ENCODE results near the gene STXBP1.
"Not testable (repeated sequence)": the region's sequence is repeated elsewhere in the genome, so short reads cannot be mapped to it uniquely, and the experiment has no call there.

The STXBP1 gene

DNA sequence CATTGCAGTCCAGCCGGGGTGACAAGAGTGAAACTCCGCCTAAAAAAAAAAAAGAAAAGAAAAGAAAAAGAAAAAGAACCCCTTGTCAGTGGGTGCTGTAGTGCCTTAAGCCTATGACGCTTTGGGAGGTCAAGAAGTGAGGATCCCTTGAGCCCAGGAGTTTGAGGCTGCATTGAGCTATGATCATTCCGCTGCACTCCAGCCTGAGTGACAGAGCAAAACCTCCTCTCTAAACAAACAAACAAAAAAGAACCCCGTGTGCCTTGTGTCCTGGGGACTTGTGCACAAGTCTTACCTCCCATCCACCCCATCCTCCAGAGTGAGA, 33.5 kb upstream of the STXBP1 start:
- DNase-seq: no peak

DNA sequence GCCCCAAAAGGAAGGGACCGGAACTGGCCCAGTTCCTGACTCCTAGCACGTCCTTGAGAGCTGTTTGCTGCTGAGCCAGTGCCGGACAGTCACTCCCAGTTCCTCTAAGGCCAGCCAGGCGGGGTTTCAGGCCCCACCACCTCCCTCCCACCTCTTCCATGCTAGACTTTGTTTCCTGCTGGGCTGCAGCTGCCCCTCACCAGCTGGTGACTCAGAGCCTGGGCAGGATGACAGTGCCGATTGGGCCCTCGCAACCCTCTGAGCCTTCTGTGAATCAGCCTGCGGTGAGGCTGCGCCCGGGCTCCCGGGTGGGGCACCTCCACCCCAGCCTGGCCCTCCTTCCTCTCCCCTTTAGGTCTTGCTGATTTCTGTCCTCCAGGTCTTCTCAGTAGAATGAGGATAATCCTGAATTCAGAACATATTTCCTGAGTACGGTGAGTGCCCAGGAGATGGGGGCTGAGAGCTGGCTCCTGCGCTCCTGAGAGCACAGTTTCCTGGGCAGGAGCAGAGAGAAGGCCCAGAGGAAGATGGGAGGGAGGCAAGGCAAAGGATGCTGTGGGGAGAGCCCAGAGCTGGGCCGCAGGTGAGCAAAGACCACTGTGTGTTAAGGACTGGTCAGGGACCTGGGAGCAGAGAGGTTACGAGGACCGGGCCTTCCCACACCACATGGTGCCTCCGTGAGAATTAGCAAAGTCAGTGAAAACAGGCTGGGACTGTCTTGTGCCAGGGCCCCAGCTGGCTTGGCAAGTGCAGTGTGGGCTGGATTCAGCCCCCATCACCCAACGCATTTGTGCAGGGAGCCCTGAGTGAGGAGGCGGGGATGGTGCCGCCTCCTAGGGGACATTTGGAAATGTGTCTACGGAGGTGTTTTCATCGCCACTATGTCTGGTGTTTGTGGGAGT, 32.9 kb upstream of the STXBP1 start:
- peak; percentile 93 for DNase-seq

DNA sequence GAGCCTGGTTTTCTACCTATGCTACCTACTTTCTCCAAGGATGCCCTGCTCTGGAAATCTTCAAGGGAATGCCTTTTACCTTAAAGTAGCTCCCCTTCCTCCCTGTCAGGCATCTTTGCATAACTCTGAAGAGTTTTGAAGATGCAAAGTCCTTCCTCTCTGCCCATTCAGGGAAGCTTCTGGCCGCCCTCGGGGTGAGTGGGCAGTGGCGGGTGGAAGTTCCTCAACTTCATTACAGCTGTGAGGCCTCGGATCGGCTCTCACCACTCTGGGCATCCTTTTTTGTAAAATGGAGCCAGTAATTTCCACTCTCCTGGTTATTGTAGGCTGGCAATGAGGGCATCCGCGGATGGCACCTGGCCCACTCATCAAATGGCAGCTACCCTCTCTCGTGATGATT, 31.7 kb upstream of the STXBP1 start:
- no peak for DNase-seq

DNA sequence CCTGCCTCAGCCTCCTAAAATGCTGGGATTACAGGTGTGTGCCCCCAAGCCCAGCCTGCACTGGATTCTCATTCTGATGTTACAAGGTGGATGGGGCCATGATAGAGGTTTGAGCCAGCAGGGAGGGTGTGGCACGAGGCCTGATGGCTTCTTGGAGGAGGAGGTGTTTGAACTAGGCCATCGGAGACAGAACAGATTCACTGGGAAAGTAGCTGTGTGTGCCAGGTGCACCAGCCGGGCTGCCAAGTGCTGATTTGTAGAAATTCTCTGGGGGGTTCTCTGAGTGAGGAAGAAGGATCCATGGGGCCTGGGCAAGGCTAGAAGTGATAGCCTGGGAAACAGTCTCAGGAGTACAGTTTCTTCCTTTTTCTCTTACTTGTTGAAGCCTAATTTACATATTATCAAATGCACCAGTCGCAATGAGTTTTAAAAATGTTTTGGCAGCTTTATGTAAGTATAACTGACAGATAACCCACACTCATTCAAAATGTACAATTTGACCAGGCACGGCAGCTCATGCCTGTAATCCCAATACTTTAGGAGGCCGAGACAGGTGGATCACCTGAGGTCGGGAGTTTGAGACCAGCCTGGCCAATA, 31.1 kb upstream of the STXBP1 start:
- DNase-seq: no peak

DNA sequence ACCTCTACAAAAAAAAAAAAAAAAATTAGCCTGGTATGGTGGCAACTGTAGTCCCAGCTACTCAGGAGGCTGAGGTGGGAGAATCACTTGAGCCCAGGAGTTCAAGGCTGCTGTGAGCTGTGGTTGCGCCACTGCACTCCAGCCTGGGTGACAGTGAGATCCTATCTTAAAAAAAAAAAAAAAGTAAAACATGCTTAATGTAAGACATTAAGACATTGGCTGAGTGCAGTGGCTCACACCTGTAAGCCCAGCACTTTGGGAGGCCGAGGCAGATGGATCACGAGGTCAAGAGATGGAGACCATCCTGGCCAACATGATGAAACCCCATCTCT, 27.6 kb upstream of the STXBP1 start:
- not testable (repeated sequence) for DNase-seq

DNA sequence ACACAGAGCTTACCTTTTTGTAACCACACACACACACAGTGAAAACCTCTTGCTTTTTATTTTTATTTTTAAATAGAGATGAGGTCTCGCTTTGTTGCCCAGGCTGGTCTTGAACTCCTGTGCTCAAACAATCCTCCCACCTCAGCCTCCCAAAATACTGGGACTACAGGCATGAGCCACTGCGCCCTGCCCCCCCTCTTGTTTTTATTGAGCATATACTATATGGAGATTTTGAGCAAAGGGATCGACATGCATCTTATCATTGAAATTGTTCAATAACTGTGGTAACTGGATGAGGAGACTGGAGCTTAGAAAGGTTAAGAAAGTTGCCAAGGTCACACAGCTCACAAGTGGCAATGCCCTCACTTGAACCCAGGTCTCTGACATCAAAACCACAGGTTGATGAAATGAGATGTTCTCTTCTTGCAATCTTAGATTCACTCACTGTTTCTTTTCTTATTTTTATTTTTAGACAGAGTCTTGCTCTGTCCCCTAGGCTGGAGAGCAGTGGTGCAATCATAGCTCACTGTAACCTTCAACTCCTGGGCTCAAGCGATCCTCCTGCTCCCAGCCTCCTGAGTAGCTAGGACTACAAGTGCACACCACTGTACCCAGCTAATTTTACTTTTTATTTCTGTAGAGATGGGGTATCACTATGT, 26.8 kb upstream of the STXBP1 start:
- DNase-seq: no peak

DNA sequence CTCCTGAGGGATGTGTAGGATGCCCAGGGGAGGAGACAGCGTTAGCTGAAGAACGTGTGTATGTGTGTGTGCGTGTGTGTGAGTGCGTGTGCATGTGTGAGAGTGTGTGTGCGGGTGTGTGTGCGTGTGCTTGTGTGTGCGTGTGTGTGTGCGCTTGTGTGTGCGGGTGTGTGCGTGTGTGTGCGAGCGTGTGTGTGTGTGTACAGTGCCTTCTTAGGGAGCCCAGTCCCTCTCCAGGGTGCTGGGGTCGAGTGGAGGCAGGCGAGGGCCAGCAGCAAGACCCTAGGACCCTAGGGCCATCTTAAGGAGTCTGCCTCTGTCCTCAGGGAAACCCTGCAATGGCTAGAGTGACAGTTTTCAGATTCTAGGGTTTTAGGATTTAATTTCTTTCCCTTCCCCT, 26.0 kb upstream of the STXBP1 start:
- no peak for DNase-seq

DNA sequence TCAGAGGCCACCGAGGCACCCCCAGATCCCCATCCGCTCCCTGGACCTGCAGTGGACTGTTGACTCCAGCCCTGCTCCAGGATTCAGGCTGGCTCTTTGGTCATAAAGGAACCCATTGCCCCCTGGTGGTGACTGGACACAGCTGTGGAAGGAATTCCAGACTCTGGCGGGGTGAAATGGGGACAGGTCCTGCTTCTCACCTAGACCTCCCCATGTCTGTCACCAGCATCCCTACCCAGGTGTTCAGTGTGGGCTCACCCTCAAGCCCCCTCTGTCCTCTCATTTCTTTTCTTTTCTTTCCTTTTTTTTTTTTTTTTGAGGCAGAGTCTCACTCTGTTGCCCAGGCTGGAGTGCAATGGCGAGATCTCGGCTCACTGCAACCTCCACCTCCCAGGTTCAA, 25.5 kb upstream of the STXBP1 start:
- peak; percentile 75 for DNase-seq

DNA sequence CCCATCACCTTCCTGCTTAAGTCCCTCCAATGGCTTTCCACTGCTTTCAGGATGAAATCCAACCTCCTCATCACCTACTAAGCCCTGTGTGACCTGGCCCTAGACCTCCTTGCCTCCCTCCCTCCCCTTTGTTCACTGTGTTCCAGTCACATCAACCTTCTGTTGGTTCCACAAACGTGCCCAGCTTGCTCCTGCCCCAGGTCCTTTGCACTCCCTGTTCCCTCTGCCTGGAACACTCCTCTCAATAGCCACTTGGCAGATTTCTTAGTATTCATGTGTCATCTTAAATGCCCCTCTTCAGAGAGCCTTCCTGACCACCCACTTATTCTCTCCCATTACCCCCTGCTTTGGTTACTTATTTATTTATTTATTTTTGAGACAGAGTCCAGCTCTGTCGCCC, 24.1 kb upstream of the STXBP1 start:
- DNase-seq: no peak

DNA sequence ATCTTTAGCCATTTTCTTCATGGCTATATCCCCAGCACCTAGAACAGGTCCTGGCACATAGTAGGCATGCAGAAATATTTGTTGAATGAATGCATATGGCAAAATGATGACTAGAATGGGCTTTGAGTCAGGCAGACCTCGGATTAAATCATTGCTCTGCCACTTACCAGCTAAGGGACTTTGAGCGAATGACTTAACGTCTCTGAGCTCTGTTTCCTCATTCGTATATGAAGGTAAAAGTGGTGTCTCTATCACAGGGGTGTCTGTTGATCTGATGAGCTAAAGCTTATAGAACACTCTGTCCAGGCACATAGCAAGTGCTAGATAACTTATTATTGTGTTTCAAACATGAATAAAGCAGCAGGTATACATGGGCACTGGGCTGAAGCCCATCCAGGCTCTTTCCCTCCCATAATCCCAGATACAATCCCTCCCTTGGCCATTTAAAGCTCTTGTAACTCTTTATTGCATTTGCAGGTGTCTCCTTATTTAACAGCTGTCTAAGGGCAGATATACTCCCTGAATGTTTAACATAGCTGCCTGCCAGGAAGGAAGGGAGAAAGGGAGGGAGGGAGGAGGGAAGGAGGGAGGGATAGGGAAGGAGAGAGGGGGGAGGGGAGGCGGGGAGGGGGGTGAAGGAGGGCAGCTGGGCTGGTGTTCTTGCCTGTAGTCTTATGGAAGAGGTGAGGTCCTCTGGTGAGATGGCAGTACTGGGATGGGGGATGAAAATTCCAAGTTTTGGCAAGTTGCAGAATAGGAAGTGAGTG, 23.2 kb upstream of the STXBP1 start:
- no peak for DNase-seq

DNA sequence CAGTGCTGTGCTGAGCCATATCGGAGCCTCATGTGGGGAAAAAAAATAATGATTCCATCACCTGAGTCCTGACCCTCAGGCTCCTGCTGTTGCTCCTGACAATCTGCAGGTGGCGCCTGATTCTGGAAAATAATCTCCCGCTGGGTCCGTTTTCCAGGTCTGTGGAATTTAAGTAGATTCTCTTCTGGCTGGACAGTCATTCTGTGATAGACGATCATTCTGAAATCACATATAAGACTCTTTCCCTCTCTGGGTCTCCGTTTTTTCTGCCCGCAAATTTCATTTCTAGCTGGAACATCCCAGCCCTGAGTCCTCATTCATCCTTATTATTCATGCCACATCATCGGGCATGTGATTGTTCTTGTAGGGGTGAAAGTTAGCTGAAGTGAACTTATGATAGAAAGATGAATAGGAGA, 22.1 kb upstream of the STXBP1 start:
- DNase-seq: peak; percentile 69

DNA sequence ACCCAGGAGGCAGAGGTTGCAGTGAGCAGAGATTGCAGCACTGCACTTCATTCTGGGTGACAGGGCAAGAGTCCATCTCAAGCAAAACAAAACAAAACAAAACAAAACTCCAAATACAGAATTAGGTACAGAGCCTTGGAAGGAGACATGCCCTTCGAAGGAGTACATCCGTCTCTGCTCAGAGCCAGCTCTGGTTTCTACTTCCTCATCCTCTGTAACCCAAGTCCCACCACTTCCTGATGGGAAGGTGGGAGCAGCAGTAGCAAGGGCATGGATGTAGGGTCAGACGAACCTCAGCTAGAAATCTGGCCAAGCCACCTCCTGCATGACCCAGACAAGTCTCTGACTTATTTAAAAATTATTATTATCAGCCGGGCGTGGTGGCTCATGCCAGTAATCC, 16.5 kb upstream of the STXBP1 start:
- DNase-seq: no peak

DNA sequence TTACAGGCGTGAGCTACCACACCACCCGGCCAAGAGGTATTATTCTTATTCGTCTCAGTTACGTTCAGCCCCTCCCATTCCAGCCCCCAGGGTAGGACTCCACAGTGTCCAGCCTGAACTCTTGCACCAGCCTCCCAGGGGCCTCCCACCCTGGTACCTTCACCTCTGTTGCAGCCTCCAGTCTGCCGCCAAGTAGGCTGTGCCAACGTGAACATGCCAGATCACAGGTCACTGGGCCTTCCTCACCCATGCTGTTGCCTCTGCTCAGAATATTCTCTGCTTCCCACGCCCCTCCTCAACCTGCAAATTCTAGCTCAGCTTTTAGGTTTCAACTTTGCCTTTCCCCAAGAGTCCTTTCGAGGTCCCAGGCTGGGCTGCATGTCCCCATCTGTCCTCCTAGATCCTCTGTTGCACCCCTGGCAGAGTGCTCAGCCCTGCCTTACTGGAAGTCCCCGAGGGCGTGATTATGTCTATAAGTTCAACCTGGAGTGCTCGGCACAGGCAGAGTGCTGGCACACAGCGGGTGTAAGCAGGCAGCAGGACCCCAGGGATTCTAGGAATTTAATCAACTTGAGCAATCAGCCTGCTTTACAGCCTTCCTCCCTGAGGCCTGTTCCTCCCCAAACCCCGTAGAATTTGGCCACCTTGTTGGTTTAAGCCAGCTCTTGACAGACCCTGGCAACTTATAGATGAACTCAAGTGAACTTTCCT, 13.1 kb upstream of the STXBP1 start:
- DNase-seq: peak; percentile 11

DNA sequence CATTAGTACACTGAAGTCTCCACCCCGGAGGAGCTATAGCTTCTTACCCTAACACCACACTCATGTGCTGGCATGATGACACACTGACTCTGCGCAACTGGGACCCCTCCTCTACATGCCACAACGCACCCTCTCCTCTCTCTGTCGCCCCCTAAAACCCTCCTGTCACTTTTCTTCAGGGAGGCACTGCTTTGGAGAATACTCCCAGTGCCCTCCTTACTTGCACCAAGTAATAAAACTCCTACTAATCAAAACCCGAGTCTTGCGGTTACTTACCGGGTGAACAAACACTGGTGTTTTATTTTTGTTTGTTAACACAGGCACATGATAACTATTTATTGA, 12.6 kb upstream of the STXBP1 start:
- no peak for DNase-seq

DNA sequence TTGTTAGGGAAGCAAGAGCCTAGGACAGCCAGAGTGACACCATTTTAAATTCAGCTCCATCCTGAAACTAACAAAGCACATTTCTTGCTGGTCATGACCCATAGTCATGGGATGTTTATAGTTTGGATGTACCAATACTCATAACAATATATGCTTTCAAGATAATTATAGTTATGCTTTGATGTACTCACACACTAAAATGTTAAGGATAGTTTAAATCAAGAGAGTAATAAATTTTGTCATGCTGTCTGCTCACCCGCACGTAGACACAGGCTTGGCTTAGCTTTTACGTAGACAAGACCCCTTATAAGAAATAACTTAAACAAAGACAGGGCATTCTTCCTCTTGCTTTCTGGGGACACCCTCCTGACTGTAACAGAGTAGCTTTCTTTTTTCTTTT, 8.9 kb upstream of the STXBP1 start:
- DNase-seq: no peak

DNA sequence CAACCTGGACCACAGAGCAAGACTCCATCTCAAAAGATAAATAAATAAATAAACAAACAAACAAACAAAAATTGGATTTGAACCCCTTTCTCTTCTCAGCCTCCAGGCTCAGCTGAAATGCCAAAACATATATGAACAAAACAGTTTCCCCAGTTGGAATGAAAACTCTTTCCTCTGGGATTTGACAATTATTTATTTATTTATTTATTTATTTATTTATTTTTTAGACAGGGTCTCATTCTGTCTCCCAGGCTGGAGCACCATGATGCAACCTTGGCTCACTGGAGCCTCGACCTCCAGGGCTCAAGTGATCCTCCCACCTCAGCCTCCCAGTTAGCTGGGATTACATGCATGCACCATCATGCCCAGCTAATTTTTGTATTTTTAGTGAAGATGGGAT, 6.0 kb upstream of the STXBP1 start:
- DNase-seq: no peak

DNA sequence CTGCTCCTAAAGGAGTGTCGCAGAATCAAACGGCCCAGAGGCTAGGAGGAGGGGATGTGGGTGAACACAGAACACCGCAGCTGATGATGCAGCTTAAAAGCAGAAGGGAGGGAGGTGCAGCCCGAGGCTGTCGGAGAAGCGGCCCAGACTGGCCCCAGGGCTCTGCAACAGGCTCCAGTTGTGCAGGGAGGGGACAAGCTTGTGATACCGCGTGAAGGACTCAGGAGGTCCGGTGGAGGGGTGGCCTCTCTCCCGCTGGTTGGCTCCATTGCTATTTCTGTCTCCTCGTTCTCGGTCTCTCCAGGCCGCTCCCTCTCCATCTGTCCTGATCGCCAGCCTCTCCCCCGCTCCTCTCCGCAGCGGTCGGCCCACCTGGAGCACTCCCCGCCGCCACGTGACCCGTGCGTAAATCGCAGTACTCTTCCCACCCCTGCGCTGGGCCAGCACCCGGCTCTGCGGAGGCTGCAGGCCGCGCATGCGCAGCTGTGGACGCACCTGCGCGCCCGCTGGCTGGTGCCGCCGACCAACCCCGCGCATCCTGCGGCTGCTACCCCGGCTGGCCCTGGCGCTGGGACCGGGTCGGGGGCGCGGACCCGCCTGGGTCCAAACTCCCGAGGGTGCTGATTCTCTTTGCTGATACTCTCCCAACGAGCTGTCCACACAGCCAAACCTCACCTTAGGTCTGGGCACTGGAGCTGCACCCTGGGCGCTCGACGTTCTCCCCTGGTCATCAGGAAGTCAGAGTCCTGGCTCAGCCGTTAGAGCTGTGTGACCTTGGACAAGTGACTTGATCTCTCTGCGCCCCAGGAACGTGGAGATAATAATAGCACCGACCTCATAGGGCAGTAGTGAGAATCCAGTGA, 3.7 kb upstream of the STXBP1 start:
- peak; percentile 97 for DNase-seq

DNA sequence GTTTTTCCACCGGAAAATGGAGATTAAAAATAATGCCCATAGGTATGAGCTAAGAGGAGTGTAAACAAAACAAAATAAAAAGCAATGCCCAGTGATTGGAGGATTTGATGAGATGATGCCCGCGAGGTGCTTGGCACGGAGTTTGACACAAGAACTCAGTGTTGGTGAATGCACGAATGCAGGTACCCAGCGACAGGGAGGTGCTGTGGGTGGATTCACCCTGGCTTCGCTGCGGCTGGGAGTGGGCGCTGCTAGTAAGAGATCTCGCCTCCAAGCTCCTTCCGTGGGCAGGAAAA, 526 bp upstream of the STXBP1 start:
- no peak for DNase-seq

DNA sequence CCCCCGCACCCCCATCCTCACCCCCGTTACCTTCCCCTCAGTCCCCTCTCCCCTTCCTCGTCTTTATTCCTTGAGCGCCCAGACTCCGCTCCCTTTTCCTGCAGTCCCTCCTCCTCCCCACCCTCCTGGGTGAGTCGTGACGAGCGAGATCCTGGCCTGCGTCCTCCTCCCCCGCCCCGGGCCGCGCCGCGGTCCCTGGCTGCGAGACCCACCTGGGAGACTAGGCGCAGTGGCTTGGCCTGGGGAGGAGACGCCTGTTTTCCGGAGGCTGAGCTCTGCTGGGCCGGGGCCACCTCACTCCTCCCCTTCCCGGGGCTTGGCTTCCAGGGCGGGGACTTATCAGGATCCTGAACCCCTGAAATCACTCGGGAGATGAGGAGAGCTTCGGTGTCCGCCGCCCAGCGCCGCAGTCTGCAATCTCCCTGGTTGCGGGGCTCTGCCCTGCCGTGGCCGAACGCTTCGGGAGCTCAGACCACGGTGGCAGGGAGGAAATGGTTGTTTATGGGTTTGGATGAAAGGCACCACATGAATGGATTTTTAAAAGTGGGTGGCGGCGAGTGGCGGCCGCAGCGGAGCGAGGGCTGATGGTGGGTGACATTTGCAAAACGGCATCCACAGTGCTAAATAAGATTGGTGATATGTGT, 984 bp downstream of the STXBP1 start:
- peak; percentile 53 for DNase-seq

DNA sequence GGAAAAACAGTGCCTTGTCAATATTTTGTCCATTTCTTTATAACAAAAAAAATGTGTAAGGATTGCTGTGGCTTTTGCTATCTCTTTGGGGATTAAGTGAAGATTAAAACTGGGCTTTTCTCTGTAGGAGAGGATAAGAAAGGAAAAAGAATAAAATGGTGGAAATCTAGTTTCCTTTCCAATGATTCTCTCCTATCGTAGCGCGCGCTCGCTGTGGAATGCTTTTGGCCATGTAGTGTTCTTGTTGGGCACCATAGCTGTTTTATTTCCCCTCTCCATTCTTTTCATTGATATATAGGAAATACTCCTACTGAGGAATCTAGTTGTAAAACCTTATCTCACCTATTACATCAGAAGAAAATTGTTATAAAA, 1.5 kb downstream of the STXBP1 start:
- DNase-seq: no peak

DNA sequence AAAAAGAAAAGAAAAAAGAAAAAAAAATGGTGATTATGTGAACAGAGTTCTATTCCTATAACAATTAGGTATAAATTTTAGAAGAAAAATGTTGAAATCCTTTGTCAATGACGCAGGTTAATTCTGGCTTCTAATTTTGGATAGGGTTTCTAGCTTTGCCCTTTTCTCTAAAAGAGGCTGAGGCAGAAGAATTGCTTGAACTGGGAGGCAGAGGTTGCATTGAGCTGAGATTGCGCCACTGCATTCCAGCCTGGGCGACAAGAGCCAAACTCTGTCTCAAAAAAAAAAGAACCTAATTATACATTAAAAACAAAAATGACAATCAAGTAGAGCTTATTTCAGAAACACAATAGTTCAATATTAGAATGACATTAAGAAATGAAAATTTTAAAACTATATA, 2.9 kb downstream of the STXBP1 start:
- no peak for DNase-seq

Measured in NCI-H345 (cell line).